HEK293T (cell line): ENCODE results near the gene CAMK2B.

Experiments
- ARNT ChIP-seq: fragments of 450-650 bp; IDR thresholded peaks from 2 replicates; pipeline ENCODE4 v1.6.1; 2017; ENCODE audit warnings: mild to moderate bottlenecking
- BHLHE40 ChIP-seq: fragments of 450-650 bp; IDR thresholded peaks from 2 replicates; pipeline ENCODE4 v1.6.1; 2016; ENCODE audit warnings: mild to moderate bottlenecking, moderate library complexity, borderline replicate concordance
- FOXA1 ChIP-seq: fragments of 450-650 bp; IDR thresholded peaks from 2 replicates; pipeline ENCODE4 v1.6.1; 2016; ENCODE audit warnings: mild to moderate bottlenecking
- L3MBTL2 ChIP-seq: fragments of 450-650 bp; conservative IDR thresholded peaks from 2 replicates; pipeline ENCODE4 v1.6.1; 2016; ENCODE audit warnings: mild to moderate bottlenecking
- NFRKB ChIP-seq: fragments of 450-650 bp; IDR thresholded peaks from 2 replicates; pipeline ENCODE4 v1.6.1; 2016; ENCODE audit warnings: mild to moderate bottlenecking, moderate library complexity
- SUZ12 ChIP-seq: fragments of 450-650 bp; IDR thresholded peaks from 2 replicates; pipeline ENCODE4 v1.6.1; 2016; ENCODE audit warnings: mild to moderate bottlenecking
- TARDBP ChIP-seq: fragments of 450-650 bp; IDR thresholded peaks from 2 replicates; pipeline ENCODE4 v1.6.1; 2016
- TF ChIP-seq, protein P1 (sequence below): fragments of 450-650 bp; IDR thresholded peaks from 2 replicates; pipeline ENCODE4 v1.6.1; 2016

DNA sequence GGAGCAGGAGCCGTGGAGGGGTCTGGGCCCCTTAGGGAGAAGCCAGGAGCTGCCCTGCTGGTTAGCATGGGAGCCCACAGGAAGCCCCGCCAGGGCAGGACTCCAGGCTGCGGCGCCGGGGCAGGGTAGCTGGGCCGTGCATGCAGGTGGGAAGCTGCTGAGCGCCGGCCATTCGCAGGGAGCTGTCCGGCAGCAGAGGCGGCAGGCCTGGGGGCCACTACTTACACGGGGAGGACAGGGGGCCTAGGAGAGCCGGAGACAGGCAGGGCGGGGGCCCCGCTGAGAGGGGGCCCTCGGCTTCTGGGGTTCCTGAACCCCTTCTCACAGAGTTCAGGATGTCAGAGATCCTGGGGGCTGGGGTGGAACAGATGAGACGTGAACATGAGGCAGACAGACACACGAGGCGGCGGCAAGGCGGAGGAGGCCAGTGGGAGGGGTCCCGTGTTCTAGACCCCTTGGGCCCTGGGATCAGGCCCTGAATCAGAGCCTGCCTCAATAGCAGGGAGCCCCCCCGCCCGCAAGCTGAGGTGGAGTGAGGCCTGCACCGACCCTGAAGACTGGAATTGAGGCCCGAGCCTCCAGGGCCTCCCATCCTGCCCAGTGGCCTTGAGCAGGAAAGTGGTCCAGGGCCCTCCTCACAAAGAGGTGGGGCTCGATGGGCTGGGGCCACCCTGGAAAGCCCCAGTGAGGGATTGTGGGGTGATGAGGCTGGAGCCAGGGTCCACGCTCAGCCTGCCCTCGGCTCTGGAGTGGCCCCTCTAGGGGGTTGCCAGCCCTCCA lies 96.6 kb downstream of the CAMK2B start:
- TF ChIP-seq, protein P1, sequence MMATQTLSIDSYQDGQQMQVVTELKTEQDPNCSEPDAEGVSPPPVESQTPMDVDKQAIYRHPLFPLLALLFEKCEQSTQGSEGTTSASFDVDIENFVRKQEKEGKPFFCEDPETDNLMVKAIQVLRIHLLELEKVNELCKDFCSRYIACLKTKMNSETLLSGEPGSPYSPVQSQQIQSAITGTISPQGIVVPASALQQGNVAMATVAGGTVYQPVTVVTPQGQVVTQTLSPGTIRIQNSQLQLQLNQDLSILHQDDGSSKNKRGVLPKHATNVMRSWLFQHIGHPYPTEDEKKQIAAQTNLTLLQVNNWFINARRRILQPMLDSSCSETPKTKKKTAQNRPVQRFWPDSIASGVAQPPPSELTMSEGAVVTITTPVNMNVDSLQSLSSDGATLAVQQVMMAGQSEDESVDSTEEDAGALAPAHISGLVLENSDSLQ = no peak
- TF ChIP-seq L3MBTL2 (no peak), TARDBP (no peak), BHLHE40 (no peak), NFRKB (no peak), FOXA1 (no peak), ARNT (no peak), SUZ12 (no peak)
